Endodermal cell (in vitro differentiated cells): ENCODE measurements around the gene MAP3K20. TPM values are rescaled to one million over a fixed set of nuclear protein-coding genes. Genes with fewer than 3 reads are reported as not detected.

Experiments
- DNase-seq: peaks from one replicate; pipeline ENCODE4 v3.0.0-alpha.2; 2017
- H3K27ac ChIP-seq: 2 replicates; pipeline ENCODE4 v1.5.1; 2013; ENCODE audit warnings: mild to moderate bottlenecking, low read depth, low read length, moderate library complexity
- H3K27me3 ChIP-seq: 2 replicates; pipeline ENCODE4 v1.6.1; 2013; ENCODE audit warnings: mild to moderate bottlenecking, low read length, moderate library complexity; ENCODE audit not compliant: insufficient read depth, control insufficient read depth, poor library complexity, severe bottlenecking
- H3K36me3 ChIP-seq: 2 replicates; pipeline ENCODE4 v1.7.0; 2013; ENCODE audit warnings: mild to moderate bottlenecking, low read length, moderate library complexity; ENCODE audit not compliant: control insufficient read depth, insufficient read depth
- H3K4me1 ChIP-seq: one replicate; pipeline ENCODE4 v1.7.0; 2013; ENCODE audit warnings: low read length; ENCODE audit not compliant: control insufficient read depth, insufficient read depth
- H3K4me3 ChIP-seq: 2 replicates; pipeline ENCODE4 v1.5.1; 2013; ENCODE audit warnings: mild to moderate bottlenecking, low read length, moderate library complexity
- H3K9ac ChIP-seq: 2 replicates; pipeline ENCODE4 v1.6.1; 2013; ENCODE audit warnings: mild to moderate bottlenecking, low read length, moderate library complexity; ENCODE audit not compliant: poor library complexity, severe bottlenecking; ENCODE audit errors: extremely low read depth
- H3K9me3 ChIP-seq: 2 replicates; pipeline ENCODE4 v1.6.1; 2013; ENCODE audit warnings: mild to moderate bottlenecking, low read length, moderate library complexity; ENCODE audit not compliant: control insufficient read depth
- H3K27ac Mint-ChIP-seq: 2 replicates; pipeline ENCODE4 v1.8.0; 2020; ENCODE audit warnings: mixed read lengths
- H3K27me3 Mint-ChIP-seq: 2 replicates; pipeline ENCODE4 v1.8.0; 2021; ENCODE audit warnings: mild to moderate bottlenecking, mixed read lengths; ENCODE audit not compliant: insufficient read depth
- H3K36me3 Mint-ChIP-seq: 2 replicates; pipeline ENCODE4 v1.8.0; 2020; ENCODE audit warnings: low read depth, mixed read lengths
- H3K4me1 Mint-ChIP-seq: 2 replicates; pipeline ENCODE4 v1.8.0; 2020; ENCODE audit warnings: mixed read lengths
- H3K4me3 Mint-ChIP-seq: 2 replicates; pipeline ENCODE4 v1.8.0; 2020; ENCODE audit warnings: mild to moderate bottlenecking, moderate library complexity, mixed read lengths
- H3K9me3 Mint-ChIP-seq: 2 replicates; pipeline ENCODE4 v1.8.0; 2020; ENCODE audit warnings: mild to moderate bottlenecking, mixed read lengths
- CTCF ChIP-seq: fragments of 200-600 bp; sonication (generic); conservative IDR thresholded peaks from 2 replicates; pipeline ENCODE4 v1.5.0; 2021; ENCODE audit warnings: antibody characterized with exemption, mild to moderate bottlenecking
- WGBS, 2 experiments: methylation state at CpG; one replicate each; pipeline versions ENCODE4 v1.1.5 to v1.1.7; 2013; ENCODE audit warnings: missing lambda C conversion rate in 2 of 2, mixed read lengths in 1 of 2; ENCODE audit not compliant: insufficient coverage in 1 of 2, insufficient read length in 1 of 2; 5-methylcytosine and 5-hydroxymethylcytosine counted together
- total RNA-seq, 2 donors: library from RNA; stranded (reverse); fragmentation: NEBNext Ultra II Directional in 1 of 2; extraction: Animal tissue kit (Norgen Biotek cat#: 25700) in 1 of 2; gene quantifications; 2 replicates in 1 of 2; 3 replicates in 1 of 2; pipeline ENCODE4 v1.2.1, GENCODE V29; 2021

Gene MAP3K20
- total RNA-seq, 2 donors from 2014 or later, result 29.4 to 29.9 TPM

GRCh38 chr2:173290046-173290445 lies 214.4 kb downstream of the MAP3K20 start:
- H3K4me3 ChIP-seq, result peak overlapping the region; percentile 28

GRCh38 chr2:173290518-173290917 lies 214.9 kb downstream of the MAP3K20 start:
- DNase-seq, result no peak
- Mint-ChIP-seq H3K27me3 (no peaks in the 10 kb centered on the region), H3K9me3 (peaks cover 34% of the 10 kb centered on the region), H3K36me3 (peaks cover 4% of the 10 kb centered on the region), H3K4me3 (no peak overlapping the region), H3K4me1 (no peaks in the 10 kb centered on the region), H3K27ac (no peak overlapping the region)
- no peaks in the 10 kb centered on the region for H3K4me1 ChIP-seq
- H3K9me3 ChIP-seq, result peaks cover 45% of the 10 kb centered on the region
- TF ChIP-seq CTCF, result no peak
- peak overlapping the region; percentile 28 for H3K4me3 ChIP-seq
- no peak overlapping the region for H3K27ac ChIP-seq
- no peaks in the 10 kb centered on the region for H3K27me3 ChIP-seq
- WGBS, 2 experiments, result 95 to 100% methylated on average over 2 to 6 of the region's 6 CpGs
- no peaks in the 10 kb centered on the region for H3K36me3 ChIP-seq
- no peak overlapping the region for H3K9ac ChIP-seq

More at GRCh38 chr2:173290046-173290445, 214.4 kb downstream of the MAP3K20 start:
- Mint-ChIP-seq H3K4me3 (no peak overlapping the region), H3K9me3 (peaks cover 29% of the 10 kb centered on the region), H3K27me3 (no peaks in the 10 kb centered on the region), H3K27ac (no peak overlapping the region), H3K36me3 (peaks cover 4% of the 10 kb centered on the region), H3K4me1 (no peaks in the 10 kb centered on the region)
- TF ChIP-seq CTCF, result no peak
- Histone ChIP-seq H3K9ac (no peak overlapping the region), H3K4me1 (no peaks in the 10 kb centered on the region), H3K27me3 (no peaks in the 10 kb centered on the region), H3K36me3 (no peaks in the 10 kb centered on the region), H3K27ac (no peak overlapping the region), H3K9me3 (peaks cover 40% of the 10 kb centered on the region)
- 63% methylated on average over 1 of the region's 2 CpGs; no CpG with 5 or more reads in 1 of the 2 experiments for WGBS, 2 experiments
- DNase-seq, result no peak

- no peaks in the 10 kb centered on the region for H3K36me3 ChIP-seq
- Mint-ChIP-seq H3K9me3 (peaks cover 43% of the 10 kb centered on the region), H3K27ac (no peak overlapping the region), H3K36me3 (peaks cover 7% of the 10 kb centered on the region), H3K4me1 (no peaks in the 10 kb centered on the region), H3K4me3 (no peak overlapping the region), H3K27me3 (no peaks in the 10 kb centered on the region)
- H3K4me3 ChIP-seq, result peak overlapping the region; percentile 15
- H3K27me3 ChIP-seq, result no peaks in the 10 kb centered on the region
- no peak overlapping the region for H3K9ac ChIP-seq
- 86 to 93% methylated on average over 1 to 3 of the region's 4 CpGs for WGBS, 2 experiments
- no peaks in the 10 kb centered on the region for H3K4me1 ChIP-seq
- TF ChIP-seq CTCF, result no peak
- H3K9me3 ChIP-seq, result peaks cover 54% of the 10 kb centered on the region
- no peak overlapping the region for H3K27ac ChIP-seq
- no peak for DNase-seq
Measured at GRCh38 chr2:173291412-173291811, 215.8 kb downstream of the MAP3K20 start.
